Liver (tissue), 9 donors: ENCODE measurements around the gene SHC2. TPM values are rescaled to one million over a fixed set of nuclear protein-coding genes. Genes with fewer than 3 reads are reported as not detected.
"Not testable (repeated sequence)": the region's sequence is repeated elsewhere in the genome, so short reads cannot be mapped to it uniquely, and the experiment has no call there.

Source experiments
- DNase-seq: peaks from one replicate; pipeline ENCODE4 v3.0.0-alpha.2; 2017; ENCODE audit warnings: low spot score
- H3K27ac ChIP-seq, 2 donors: one replicate each; pipeline ENCODE4 v1.7.0; 2013; ENCODE audit warnings: inconsistent platforms in 2 of 2, low read length in 2 of 2, control low read depth in 1 of 2, low read depth in 1 of 2, mild to moderate bottlenecking in 1 of 2
- H3K27me3 ChIP-seq, 4 donors: one replicate each; pipeline versions ENCODE4 v1.6.1 to v1.7.0; 2013; ENCODE audit warnings: low read length in 3 of 4, inconsistent platforms in 1 of 4, mild to moderate bottlenecking in 1 of 4, moderate library complexity in 1 of 4; ENCODE audit not compliant: control insufficient read depth in 4 of 4, insufficient read depth in 4 of 4
- H3K36me3 ChIP-seq, 4 donors: one replicate each; pipeline versions ENCODE4 v1.6.1 to v1.7.0; 2013; ENCODE audit warnings: low read length in 3 of 4, mild to moderate bottlenecking in 3 of 4, low read depth in 1 of 4, moderate library complexity in 1 of 4; ENCODE audit not compliant: control insufficient read depth in 4 of 4, insufficient read depth in 3 of 4
- H3K4me1 ChIP-seq, 4 donors: one replicate each; pipeline versions ENCODE4 v1.6.1 to v1.7.0; 2013; ENCODE audit warnings: low read length in 3 of 4, mild to moderate bottlenecking in 3 of 4, moderate library complexity in 1 of 4; ENCODE audit not compliant: control insufficient read depth in 4 of 4, insufficient read depth in 4 of 4
- H3K4me3 ChIP-seq, 3 donors: one replicate each; pipeline versions ENCODE4 v1.6.1 to v1.7.0; 2013; ENCODE audit warnings: low read length in 3 of 3, control low read depth in 1 of 3, low read depth in 1 of 3, mild to moderate bottlenecking in 1 of 3
- H3K9ac ChIP-seq, 2 donors: one replicate each; pipeline ENCODE4 v1.7.0; 2013; ENCODE audit warnings: low read length in 2 of 2, mild to moderate bottlenecking in 2 of 2, moderate library complexity in 2 of 2, control low read depth in 1 of 2, low read depth in 1 of 2
- H3K9me3 ChIP-seq, 4 donors: one replicate each; pipeline versions ENCODE4 v1.6.1 to v1.7.0; 2013; ENCODE audit warnings: low read length in 3 of 4; ENCODE audit not compliant: control insufficient read depth in 4 of 4
- ATF3 ChIP-seq: IDR thresholded peaks from 2 replicates; pipeline ENCODE4 v1.6.1; 2016; ENCODE audit warnings: antibody characterized with exemption
- CTCF ChIP-seq: fragments of 150-350 bp; IDR thresholded peaks from 2 replicates; pipeline ENCODE4 v1.5.1; 2017; ENCODE audit warnings: improper control_type of control experiment, low read depth, low read length; ENCODE audit not compliant: missing input control
- EGR1 ChIP-seq, 2 donors: IDR thresholded peaks; 2 replicates each; pipeline ENCODE4 v1.6.1; 2016 to 2018; ENCODE audit warnings: antibody characterized with exemption in 2 of 2, low read depth in 2 of 2
- FOXA1 ChIP-seq: IDR thresholded peaks from 2 replicates; pipeline ENCODE4 v1.6.1; 2016; ENCODE audit warnings: antibody characterized with exemption
- FOXA2 ChIP-seq: IDR thresholded peaks from 2 replicates; pipeline ENCODE4 v1.6.1; 2016; ENCODE audit warnings: antibody characterized with exemption
- GABPA ChIP-seq, 2 donors: IDR thresholded peaks in 1 of 2; conservative IDR thresholded peaks in 1 of 2; 2 replicates each; pipeline ENCODE4 v1.6.1; 2016; ENCODE audit warnings: antibody characterized with exemption in 2 of 2, mild to moderate bottlenecking in 1 of 2, moderate library complexity in 1 of 2
- HNF4A ChIP-seq, 2 donors: conservative IDR thresholded peaks; 2 replicates each; pipeline ENCODE4 v1.6.1; 2016; ENCODE audit warnings: antibody characterized with exemption in 2 of 2, mild to moderate bottlenecking in 2 of 2
- HNF4G ChIP-seq: IDR thresholded peaks from 2 replicates; pipeline ENCODE4 v1.6.1; 2016; ENCODE audit warnings: antibody characterized with exemption
- JUND ChIP-seq, 2 donors: IDR thresholded peaks; 2 replicates each; pipeline ENCODE4 v1.6.1; 2016; ENCODE audit warnings: antibody characterized with exemption in 2 of 2
- MAX ChIP-seq: IDR thresholded peaks from 2 replicates; pipeline ENCODE4 v1.6.1; 2016; ENCODE audit warnings: antibody characterized with exemption
- NR2F2 ChIP-seq: IDR thresholded peaks from 2 replicates; pipeline ENCODE4 v1.6.1; 2016; ENCODE audit warnings: antibody characterized with exemption
- RAD21 ChIP-seq, 2 donors: IDR thresholded peaks; 2 replicates each; pipeline ENCODE4 v1.6.1; 2016; ENCODE audit warnings: antibody characterized with exemption in 2 of 2, mild to moderate bottlenecking in 2 of 2
- REST ChIP-seq: IDR thresholded peaks from 2 replicates; pipeline ENCODE4 v1.6.1; 2016; ENCODE audit warnings: antibody characterized with exemption, mild to moderate bottlenecking
- RXRA ChIP-seq, 2 donors: IDR thresholded peaks; 2 replicates each; pipeline ENCODE4 v1.6.1; 2017 to 2018; ENCODE audit warnings: antibody characterized with exemption in 2 of 2, mild to moderate bottlenecking in 1 of 2
- SP1 ChIP-seq: IDR thresholded peaks from 2 replicates; pipeline ENCODE4 v1.6.1; 2018; ENCODE audit warnings: antibody characterized with exemption, mild to moderate bottlenecking
- TAF1 ChIP-seq: conservative IDR thresholded peaks from 2 replicates; pipeline ENCODE4 v1.6.1; 2016; ENCODE audit warnings: antibody characterized with exemption, mild to moderate bottlenecking
- YY1 ChIP-seq: IDR thresholded peaks from 2 replicates; pipeline ENCODE4 v1.6.1; 2016; ENCODE audit warnings: antibody characterized with exemption, mild to moderate bottlenecking
- ZBTB33 ChIP-seq: IDR thresholded peaks from 2 replicates; pipeline ENCODE4 v1.6.1; 2016; ENCODE audit warnings: antibody characterized with exemption
- WGBS: extraction: QIAGEN DNeasy Blood & Tissue Kit; methylation state at CpG from one replicate; pipeline ENCODE4 v1.1.7; 2013; 5-methylcytosine and 5-hydroxymethylcytosine counted together
- polyA plus RNA-seq, 2 donors: library from polyadenylated mRNA; stranded (reverse) in 1 of 2; unstranded in 1 of 2; fragments of 200-250 nt in 1 of 2; fragments of >200 nt in 1 of 2; fragmentation: Nextera tagmentation in 1 of 2; extraction: Ambion mirVana in 1 of 2; gene quantifications; one replicate each; pipeline versions ENCODE4 v1.2.1 to v1.2.3, GENCODE V29; 2013 to 2015
- total RNA-seq, 2 donors: library from RNA; depleted of rRNA; stranded (reverse); fragments of >200 nt; gene quantifications; one replicate each; pipeline ENCODE4 v1.2.3, GENCODE V29; 2014
- donor health status: healthy.
- donor health status: healthy.
- donor health status: healthy.
- donor health status: healthy.
- donor health status: healthy.

The SHC2 gene
- total and polyA plus RNA-seq, 4 donors, result 15.6 to 43.0 (median 23.0) TPM

- H3K27ac ChIP-seq, H3K4me3 ChIP-seq, DNase-seq, H3K36me3 ChIP-seq, H3K9ac ChIP-seq, H3K27me3 ChIP-seq, H3K4me1 ChIP-seq, H3K9me3 ChIP-seq: not testable (repeated sequence)
- WGBS, result 95% methylated on average over 33 of the region's 33 CpGs
Measured at GRCh38 chr19:450912-451481, 9.8 kb downstream of the SHC2 start.

GRCh38 chr19:449916-450315, 10.9 kb downstream of the SHC2 start:
- 94% methylated on average over 20 of the region's 20 CpGs for WGBS
- Histone ChIP-seq H3K9ac (no peak overlapping the region), H3K27me3 (no peaks in the 10 kb centered on the region), H3K4me3 (no peak overlapping the region), H3K4me1 (no peaks in the 10 kb centered on the region), H3K36me3 (peaks cover 0 to 4% (median 0%) of the 10 kb centered on the region in 4 donors), H3K27ac (no peak overlapping the region), H3K9me3 (no peaks in the 10 kb centered on the region)
- TF ChIP-seq FOXA1, result no peak
- TF ChIP-seq EGR1 (IDR thresholded peaks at IDR 0.05; ENCODE audit: low read depth in 2 of 2), result no peak
- no peak for TF ChIP-seq REST
- no peak for TF ChIP-seq HNF4G
- no peak for TF ChIP-seq MAX
- TF ChIP-seq TAF1, result no peak
- TF ChIP-seq CTCF, result no peak
- TF ChIP-seq RXRA (IDR thresholded peaks at IDR 0.05), result no peak
- TF ChIP-seq NR2F2, result no peak
- no peak for TF ChIP-seq SP1
- no peak for TF ChIP-seq YY1
- no peak for TF ChIP-seq GABPA (IDR thresholded peaks at IDR 0.05 in 1 of 2, conservative IDR thresholded peaks at IDR 0.05 in 1 of 2)
- no peak for TF ChIP-seq HNF4A (conservative IDR thresholded peaks at IDR 0.05)
- no peak for TF ChIP-seq JUND (IDR thresholded peaks at IDR 0.05)
- no peak for TF ChIP-seq ATF3
- no peak for TF ChIP-seq ZBTB33
- no peak for TF ChIP-seq RAD21 (IDR thresholded peaks at IDR 0.05)
- TF ChIP-seq FOXA2, result no peak
- no peak for DNase-seq
